HEK293T (cell line): ENCODE measurements around the gene POLL.

Experiments used
- CTCF ChIA-PET: fragments of 350-600 bp; formaldehyde crosslinking; extraction: SDS; loops from one replicate; lab custom pipeline; 2021; ENCODE audit warnings: antibody characterized with exemption, inconsistent platforms; lab: Yijun Ruan, JAX
- POLR2A ChIA-PET: fragments of 350-600 bp; formaldehyde crosslinking; extraction: SDS; loops from one replicate; lab custom pipeline; 2020; ENCODE audit warnings: antibody characterized with exemption, inconsistent platforms; lab: Yijun Ruan, JAX
- DNase-seq: peaks from one replicate; pipeline ENCODE4 v3.0.0; 2012; ENCODE audit warnings: mixed read lengths; ENCODE audit errors: extremely low spot score
- ARNT ChIP-seq: fragments of 450-650 bp; IDR thresholded peaks from 2 replicates; pipeline ENCODE4 v1.6.1; 2017; ENCODE audit warnings: mild to moderate bottlenecking
- BHLHE40 ChIP-seq: fragments of 450-650 bp; IDR thresholded peaks from 2 replicates; pipeline ENCODE4 v1.6.1; 2016; ENCODE audit warnings: mild to moderate bottlenecking, moderate library complexity, borderline replicate concordance
- CTBP1 ChIP-seq: fragments of 450-650 bp; IDR thresholded peaks from 2 replicates; pipeline ENCODE4 v1.6.1; 2016; ENCODE audit warnings: borderline replicate concordance
- ELF4 ChIP-seq: fragments of 450-650 bp; IDR thresholded peaks from 2 replicates; pipeline ENCODE4 v1.6.1; 2017; ENCODE audit warnings: antibody characterized with exemption
- FOXA1 ChIP-seq: fragments of 450-650 bp; IDR thresholded peaks from 2 replicates; pipeline ENCODE4 v1.6.1; 2016; ENCODE audit warnings: mild to moderate bottlenecking
- FOXK2 ChIP-seq: fragments of 450-650 bp; IDR thresholded peaks from 2 replicates; pipeline ENCODE4 v1.6.1; 2016; ENCODE audit warnings: mild to moderate bottlenecking
- FOXM1 ChIP-seq: fragments of 450-650 bp; IDR thresholded peaks from 2 replicates; pipeline ENCODE4 v1.6.1; 2017; ENCODE audit warnings: mild to moderate bottlenecking, borderline replicate concordance
- HDGF ChIP-seq: fragments of 450-650 bp; IDR thresholded peaks from 2 replicates; pipeline ENCODE4 v1.6.1; 2017; ENCODE audit warnings: antibody characterized with exemption, borderline replicate concordance
- L3MBTL2 ChIP-seq: fragments of 450-650 bp; conservative IDR thresholded peaks from 2 replicates; pipeline ENCODE4 v1.6.1; 2016; ENCODE audit warnings: mild to moderate bottlenecking
- LEF1 ChIP-seq: fragments of 450-650 bp; IDR thresholded peaks from 2 replicates; pipeline ENCODE4 v1.6.1; 2017; ENCODE audit warnings: mild to moderate bottlenecking, borderline replicate concordance
- NFRKB ChIP-seq: fragments of 450-650 bp; IDR thresholded peaks from 2 replicates; pipeline ENCODE4 v1.6.1; 2016; ENCODE audit warnings: mild to moderate bottlenecking, moderate library complexity
- PKNOX1 ChIP-seq: fragments of 450-650 bp; IDR thresholded peaks from 2 replicates; pipeline ENCODE4 v1.6.1; 2016
- SP1 ChIP-seq: fragments of 450-650 bp; IDR thresholded peaks from 2 replicates; pipeline ENCODE4 v1.6.1; 2017
- SUZ12 ChIP-seq: fragments of 450-650 bp; IDR thresholded peaks from 2 replicates; pipeline ENCODE4 v1.6.1; 2016; ENCODE audit warnings: mild to moderate bottlenecking
- TARDBP ChIP-seq: fragments of 450-650 bp; IDR thresholded peaks from 2 replicates; pipeline ENCODE4 v1.6.1; 2016
- ZNF384 ChIP-seq: fragments of 450-650 bp; IDR thresholded peaks from 2 replicates; pipeline ENCODE4 v1.6.1; 2016

POLL gene

GRCh38 chr10:101535949-101536348, 52.1 kb downstream of the POLL start:
- TF ChIP-seq FOXM1 (no peak), SUZ12 (no peak), ARNT (no peak), PKNOX1 (no peak), FOXK2 (no peak), ZNF384 (no peak), NFRKB (no peak), SP1 (no peak), TARDBP (no peak), FOXA1 (no peak), HDGF (no peak), CTBP1 (no peak), ELF4 (no peak), L3MBTL2 (no peak)
- ChIA-PET CTCF (interaction anchor here (1.0 to 1.7 kb wide), 2 partner anchors 10 to 34 kb away, joined by 3 to 6 read pairs; no protein-coding TSS in a partner anchor), POLR2A (no interaction called here)
- no peak for DNase-seq

- no peak for TF ChIP-seq L3MBTL2
- no peak for TF ChIP-seq FOXK2
- TF ChIP-seq SUZ12 = no peak
- no peak for TF ChIP-seq ZNF384
- no peak for TF ChIP-seq SP1
- no peak for TF ChIP-seq NFRKB
- no peak for TF ChIP-seq FOXA1
- no peak for TF ChIP-seq FOXM1
- TF ChIP-seq HDGF = no peak
- no peak for TF ChIP-seq ELF4
- no peak for TF ChIP-seq ARNT
- no peak for TF ChIP-seq BHLHE40
- TF ChIP-seq LEF1 = no peak
- TF ChIP-seq TARDBP = no peak
- no peak for TF ChIP-seq PKNOX1
- TF ChIP-seq CTBP1 = no peak
- no peak for DNase-seq
- POLR2A ChIA-PET = no interaction called here
- CTCF ChIA-PET = no interaction called here
Measured at GRCh38 chr10:101529725-101530553, 58.1 kb downstream of the POLL start.

- CTCF ChIA-PET = no interaction called here
Measured at GRCh38 chr10:101529207-101529606, 58.9 kb downstream of the POLL start.

More at GRCh38 chr10:101529207-101529606, 58.9 kb downstream of the POLL start:
- no peak for TF ChIP-seq SUZ12
- TF ChIP-seq ZNF384 = no peak
- no peak for TF ChIP-seq ELF4
- TF ChIP-seq SP1 = no peak
- TF ChIP-seq NFRKB = no peak
- TF ChIP-seq LEF1 = no peak
- TF ChIP-seq BHLHE40 = no peak
- no peak for TF ChIP-seq TARDBP
- no peak for TF ChIP-seq FOXM1
- TF ChIP-seq L3MBTL2 = no peak
- no peak for TF ChIP-seq CTBP1
- TF ChIP-seq ARNT = no peak
- TF ChIP-seq PKNOX1 = no peak
- no peak for TF ChIP-seq HDGF
- TF ChIP-seq FOXK2 = no peak
- no peak for TF ChIP-seq FOXA1
- no peak for DNase-seq
- POLR2A ChIA-PET = no interaction called here
